ENCODE results near the gene MLLT1. TPM values are rescaled to one million over a fixed set of nuclear protein-coding genes. Genes with fewer than 3 reads are reported as not detected.

Gene MLLT1
- total RNA-seq, 1 experiment from 2014 or later = 60.0 TPM

- TF ChIP-seq CTCF (IDR thresholded peaks at IDR 0.05; ENCODE audit: insufficient read depth in 1 of 2, low read depth in 1 of 2, low read length in 1 of 2, severe bottlenecking in 1 of 2, unreplicated experiment in 1 of 2) = no peak
- H3K9me3 Mint-ChIP-seq (ENCODE audit: unreplicated experiment) = no peaks in the 10 kb centered on the region
- Histone ChIP-seq H3K4me3 (ENCODE audit: low read depth, low read length) (no peak overlapping the region), H3K9me3 (no peaks in the 10 kb centered on the region), H3K36me3 (ENCODE audit: control insufficient read depth, insufficient read depth, low read length) (no peaks in the 10 kb centered on the region), H3K4me1 (no peaks in the 10 kb centered on the region), H3K27me3 (replicated peaks; ENCODE audit: control insufficient read depth, insufficient read depth, low read length) (no peaks in the 10 kb centered on the region)
- H3K27me3 Mint-ChIP-seq (ENCODE audit: insufficient read depth, unreplicated experiment) = no peaks in the 10 kb centered on the region
- H3K4me1 Mint-ChIP-seq (ENCODE audit: low read depth, unreplicated experiment) = peaks cover 7% of the 10 kb centered on the region
- ChIA-PET POLR2A (no interaction called here), CTCF (no interaction called here)
- no TSS peak for BruUV-seq (replicated peaks)
- no peak overlapping the region for H3K4me3 Mint-ChIP-seq (ENCODE audit: unreplicated experiment)
- H3K27ac Mint-ChIP-seq (ENCODE audit: unreplicated experiment) = peak overlapping the region; percentile 42
- intact Hi-C loops (cut with micrococcal nuclease; ENCODE audit: unreplicated experiment) = no loop called here
- peaks cover 37% of the 10 kb centered on the region for H3K36me3 Mint-ChIP-seq (ENCODE audit: insufficient read depth, unreplicated experiment)
- peak in 1 of 2 experiments; percentile 19 for DNase-seq
Observed at GRCh38 chr19:6233056-6233826, 46.5 kb downstream of the MLLT1 start.

- ChIA-PET POLR2A (no interaction called here), CTCF (no interaction called here)
- no TSS peak for BruUV-seq (replicated peaks)
- DNase-seq = no peak
- Histone ChIP-seq H3K27me3 (replicated peaks; ENCODE audit: control insufficient read depth, insufficient read depth, low read length) (no peaks in the 10 kb centered on the region), H3K4me1 (no peaks in the 10 kb centered on the region), H3K36me3 (ENCODE audit: control insufficient read depth, insufficient read depth, low read length) (no peaks in the 10 kb centered on the region), H3K9me3 (no peaks in the 10 kb centered on the region), H3K4me3 (ENCODE audit: low read depth, low read length) (no peak overlapping the region)
- intact Hi-C loops (cut with micrococcal nuclease; ENCODE audit: unreplicated experiment) = no loop called here
- H3K9me3 Mint-ChIP-seq (ENCODE audit: unreplicated experiment) = no peaks in the 10 kb centered on the region
- no peak overlapping the region for H3K27ac Mint-ChIP-seq (ENCODE audit: unreplicated experiment)
- H3K27me3 Mint-ChIP-seq (ENCODE audit: insufficient read depth, unreplicated experiment) = no peaks in the 10 kb centered on the region
- peaks cover 7% of the 10 kb centered on the region for H3K4me1 Mint-ChIP-seq (ENCODE audit: low read depth, unreplicated experiment)
- H3K36me3 Mint-ChIP-seq (ENCODE audit: insufficient read depth, unreplicated experiment) = peaks cover 40% of the 10 kb centered on the region
- TF ChIP-seq CTCF (IDR thresholded peaks at IDR 0.05; ENCODE audit: insufficient read depth in 1 of 2, low read depth in 1 of 2, low read length in 1 of 2, severe bottlenecking in 1 of 2, unreplicated experiment in 1 of 2) = no peak
- no peak overlapping the region for H3K4me3 Mint-ChIP-seq (ENCODE audit: unreplicated experiment)
Observed at GRCh38 chr19:6232601-6233055, 47.1 kb downstream of the MLLT1 start.

GRCh38 chr19:6230991-6231448 lies 48.8 kb downstream of the MLLT1 start:
- TF ChIP-seq CTCF (IDR thresholded peaks at IDR 0.05; ENCODE audit: insufficient read depth in 1 of 2, low read depth in 1 of 2, low read length in 1 of 2, severe bottlenecking in 1 of 2, unreplicated experiment in 1 of 2) = no peak
- H3K27ac Mint-ChIP-seq (ENCODE audit: unreplicated experiment) = no peak overlapping the region
- ChIA-PET POLR2A (no interaction called here), CTCF (no interaction called here)
- no peaks in the 10 kb centered on the region for H3K27me3 ChIP-seq (replicated peaks; ENCODE audit: control insufficient read depth, insufficient read depth, low read length)
- intact Hi-C loops (cut with micrococcal nuclease; ENCODE audit: unreplicated experiment) = no loop called here
- BruUV-seq (replicated peaks) = no TSS peak
- DNase-seq = no peak
- no peaks in the 10 kb centered on the region for H3K9me3 Mint-ChIP-seq (ENCODE audit: unreplicated experiment)
- H3K9me3 ChIP-seq = no peaks in the 10 kb centered on the region
- no peak overlapping the region for H3K4me3 ChIP-seq (ENCODE audit: low read depth, low read length)
- no peaks in the 10 kb centered on the region for H3K27me3 Mint-ChIP-seq (ENCODE audit: insufficient read depth, unreplicated experiment)
- peaks cover 53% of the 10 kb centered on the region for H3K36me3 Mint-ChIP-seq (ENCODE audit: insufficient read depth, unreplicated experiment)
- H3K36me3 ChIP-seq (ENCODE audit: control insufficient read depth, insufficient read depth, low read length) = no peaks in the 10 kb centered on the region
- no peaks in the 10 kb centered on the region for H3K4me1 ChIP-seq
- peaks cover 6% of the 10 kb centered on the region for H3K4me1 Mint-ChIP-seq (ENCODE audit: low read depth, unreplicated experiment)
- no peak overlapping the region for H3K4me3 Mint-ChIP-seq (ENCODE audit: unreplicated experiment)

Measured in Caco-2 (cell line).